BE2C (cell line): ENCODE results near the gene FGD4.

Experiments used
- DNase-seq: peaks from one replicate; pipeline ENCODE4 v3.0.0-alpha.2; 2020
- H3K27me3 ChIP-seq: fragments of 250-450 bp; sonication (Bioruptor Pico); 2 replicates; pipeline ENCODE4 v1.5.1; 2020; ENCODE audit warnings: mild to moderate bottlenecking
- H3K36me3 ChIP-seq: fragments of 250-450 bp; sonication (Bioruptor Pico); 2 replicates; pipeline ENCODE4 v1.5.1; 2020; ENCODE audit warnings: mild to moderate bottlenecking
- H3K4me1 ChIP-seq: fragments of 250-450 bp; sonication (Bioruptor Pico); 2 replicates; pipeline ENCODE4 v1.5.1; 2020
- H3K4me3 ChIP-seq: 2 replicates; pipeline ENCODE4 v1.5.1; 2011; ENCODE audit warnings: low read depth, low read length
- H3K9me3 ChIP-seq: fragments of 250-450 bp; sonication (Bioruptor Pico); 2 replicates; pipeline ENCODE4 v1.5.1; 2020
- CTCF ChIP-seq: IDR thresholded peaks from 2 replicates; pipeline ENCODE4 v1.5.1; 2012; ENCODE audit warnings: mild to moderate bottlenecking, low read depth, low read length

The FGD4 gene

GRCh38 chr12:32588604-32589003 lies 189.2 kb downstream of the FGD4 start:
- no peaks in the 10 kb centered on the region for H3K4me1 ChIP-seq
- no peaks in the 10 kb centered on the region for H3K9me3 ChIP-seq
- no peak for DNase-seq
- no peak for TF ChIP-seq CTCF
- H3K27me3 ChIP-seq: no peaks in the 10 kb centered on the region
- 0 out of 2 replicates have a peak, but pooled peaks cover 2% of the 10 kb centered on the region for H3K36me3 ChIP-seq
- H3K4me3 ChIP-seq: no peak overlapping the region

GRCh38 chr12:32589165-32589865 lies 190.0 kb downstream of the FGD4 start:
- Histone ChIP-seq H3K9me3 (no peaks in the 10 kb centered on the region), H3K27me3 (no peaks in the 10 kb centered on the region), H3K36me3 (0 out of 2 replicates have a peak, but pooled peaks cover 2% of the 10 kb centered on the region), H3K4me1 (no peaks in the 10 kb centered on the region), H3K4me3 (no peak overlapping the region)
- DNase-seq: no peak
- TF ChIP-seq CTCF: no peak

- H3K4me1 ChIP-seq: no peaks in the 10 kb centered on the region
- no peaks in the 10 kb centered on the region for H3K9me3 ChIP-seq
- TF ChIP-seq CTCF: no peak
- no peak overlapping the region for H3K4me3 ChIP-seq
- H3K27me3 ChIP-seq: no peaks in the 10 kb centered on the region
- H3K36me3 ChIP-seq: 0 out of 2 replicates have a peak, but pooled peaks cover 2% of the 10 kb centered on the region
- no peak for DNase-seq
Measured at GRCh38 chr12:32595251-32595650, 195.9 kb downstream of the FGD4 start.

GRCh38 chr12:32596030-32596429 lies 196.7 kb downstream of the FGD4 start:
- H3K9me3 ChIP-seq: no peaks in the 10 kb centered on the region
- H3K36me3 ChIP-seq: peaks cover 2% of the 10 kb centered on the region; the same call in 1 of the 2 replicates
- H3K27me3 ChIP-seq: no peaks in the 10 kb centered on the region
- no peak for TF ChIP-seq CTCF
- no peak overlapping the region for H3K4me3 ChIP-seq
- H3K4me1 ChIP-seq: no peaks in the 10 kb centered on the region
- no peak for DNase-seq

GRCh38 chr12:32598688-32599087 lies 199.3 kb downstream of the FGD4 start:
- no peaks in the 10 kb centered on the region for H3K27me3 ChIP-seq
- H3K4me3 ChIP-seq: no peak overlapping the region
- no peak for DNase-seq
- H3K9me3 ChIP-seq: no peaks in the 10 kb centered on the region
- no peak for TF ChIP-seq CTCF
- no peaks in the 10 kb centered on the region for H3K4me1 ChIP-seq
- no peaks in the 10 kb centered on the region; the same call in 1 of the 2 replicates for H3K36me3 ChIP-seq

- Histone ChIP-seq H3K36me3 (no peaks in the 10 kb centered on the region; the same call in 1 of the 2 replicates), H3K27me3 (no peaks in the 10 kb centered on the region), H3K4me1 (no peaks in the 10 kb centered on the region), H3K4me3 (no peak overlapping the region), H3K9me3 (no peaks in the 10 kb centered on the region)
- DNase-seq: no peak
- no peak for TF ChIP-seq CTCF
Measured at GRCh38 chr12:32600681-32601080, 201.3 kb downstream of the FGD4 start.
